WI38 (cell line): ENCODE measurements around the gene EXOC4.

ENCODE experiments used
- H3K4me3 ChIP-seq: 2 replicates; pipeline ENCODE4 v1.5.1; 2011; ENCODE audit warnings: low read depth, mild to moderate bottlenecking, control low read depth, low read length
- TF ChIP-seq, protein P1 (sequence below): IDR thresholded peaks from 2 replicates; pipeline ENCODE4 v1.5.1; 2012; ENCODE audit warnings: low read depth, mild to moderate bottlenecking, control low read depth, low read length

EXOC4 gene

DNA sequence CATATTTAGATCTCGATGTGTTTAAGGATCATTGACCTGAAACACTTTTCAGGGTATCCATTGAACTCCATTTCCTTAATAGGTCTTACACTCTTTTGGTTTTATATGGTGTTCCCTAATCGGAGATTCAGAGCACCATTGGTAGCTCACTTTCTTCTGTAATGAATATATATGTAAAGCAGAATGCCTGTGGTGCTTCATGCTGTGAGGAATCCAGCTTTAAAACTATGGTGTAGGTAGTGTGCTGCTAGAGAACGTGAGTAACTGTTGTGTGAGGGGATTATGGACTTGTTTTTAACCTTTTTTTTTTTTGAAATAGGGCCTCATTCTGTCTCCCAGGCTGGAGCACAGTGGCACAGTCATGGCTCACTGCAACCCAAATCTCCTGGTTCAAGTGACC is 497.4 kb downstream of the EXOC4 start:
- H3K4me3 ChIP-seq: no peak overlapping the region
- TF ChIP-seq, protein P1, sequence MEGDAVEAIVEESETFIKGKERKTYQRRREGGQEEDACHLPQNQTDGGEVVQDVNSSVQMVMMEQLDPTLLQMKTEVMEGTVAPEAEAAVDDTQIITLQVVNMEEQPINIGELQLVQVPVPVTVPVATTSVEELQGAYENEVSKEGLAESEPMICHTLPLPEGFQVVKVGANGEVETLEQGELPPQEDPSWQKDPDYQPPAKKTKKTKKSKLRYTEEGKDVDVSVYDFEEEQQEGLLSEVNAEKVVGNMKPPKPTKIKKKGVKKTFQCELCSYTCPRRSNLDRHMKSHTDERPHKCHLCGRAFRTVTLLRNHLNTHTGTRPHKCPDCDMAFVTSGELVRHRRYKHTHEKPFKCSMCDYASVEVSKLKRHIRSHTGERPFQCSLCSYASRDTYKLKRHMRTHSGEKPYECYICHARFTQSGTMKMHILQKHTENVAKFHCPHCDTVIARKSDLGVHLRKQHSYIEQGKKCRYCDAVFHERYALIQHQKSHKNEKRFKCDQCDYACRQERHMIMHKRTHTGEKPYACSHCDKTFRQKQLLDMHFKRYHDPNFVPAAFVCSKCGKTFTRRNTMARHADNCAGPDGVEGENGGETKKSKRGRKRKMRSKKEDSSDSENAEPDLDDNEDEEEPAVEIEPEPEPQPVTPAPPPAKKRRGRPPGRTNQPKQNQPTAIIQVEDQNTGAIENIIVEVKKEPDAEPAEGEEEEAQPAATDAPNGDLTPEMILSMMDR: no peak

DNA sequence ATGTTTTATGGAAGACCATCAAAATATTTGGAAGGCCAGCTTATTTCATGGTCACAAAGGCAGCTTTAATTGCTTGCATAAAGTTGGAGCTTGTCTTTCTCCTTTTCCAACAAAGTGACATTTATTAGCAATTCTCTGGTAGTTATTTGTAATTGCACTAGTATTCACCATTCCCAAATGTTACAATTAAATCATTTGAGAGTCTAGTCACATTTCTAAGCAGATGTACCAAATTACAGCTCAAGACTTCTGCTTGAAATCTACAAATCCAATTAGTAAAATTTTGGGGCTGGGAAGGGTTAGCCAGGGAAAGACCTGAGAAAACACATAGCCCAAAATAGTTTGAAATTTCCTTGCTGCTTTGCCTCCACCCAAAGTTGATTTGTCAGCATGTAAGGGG is 498.2 kb downstream of the EXOC4 start:
- TF ChIP-seq, protein P1: no peak
- no peak overlapping the region for H3K4me3 ChIP-seq

DNA sequence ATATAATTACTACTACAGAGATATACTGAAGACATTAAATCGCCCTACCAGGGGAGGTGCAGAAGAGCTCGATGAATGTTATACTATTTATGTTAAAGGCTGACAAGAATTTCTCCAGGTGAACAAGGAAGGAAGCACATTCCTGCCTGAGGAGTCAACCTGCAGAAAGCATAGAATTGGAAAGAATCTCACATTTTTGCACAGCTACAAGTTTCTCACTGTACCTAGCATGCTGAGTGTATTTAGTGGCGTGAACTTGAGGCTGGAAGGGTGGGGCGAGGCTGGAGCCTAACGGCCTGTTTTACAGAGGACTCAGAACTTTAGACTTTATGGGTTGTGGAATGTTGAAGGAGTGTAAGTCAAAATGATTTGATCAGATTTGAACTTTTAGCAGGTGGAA is 500.6 kb downstream of the EXOC4 start:
- TF ChIP-seq, protein P1: no peak
- H3K4me3 ChIP-seq: no peak overlapping the region

DNA sequence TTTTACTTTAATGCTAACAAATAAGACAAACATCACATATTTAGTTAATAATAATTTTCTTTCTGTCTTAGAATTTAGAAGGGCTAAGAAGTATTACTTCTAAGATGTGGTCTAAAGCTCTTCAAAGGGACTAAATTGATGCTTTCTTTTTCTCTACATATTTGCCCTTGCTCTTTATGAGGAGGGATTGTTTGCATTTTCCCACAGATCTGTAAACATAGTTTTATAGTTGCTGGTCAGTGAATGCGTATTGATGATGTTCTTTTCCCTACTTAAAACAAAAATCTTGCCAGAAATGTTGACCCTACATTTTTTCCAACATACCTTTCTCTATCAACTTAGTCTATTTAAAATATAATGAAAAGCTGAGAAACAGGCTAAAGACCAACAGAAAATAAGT is 501.8 kb downstream of the EXOC4 start:
- TF ChIP-seq, protein P1: no peak
- no peak overlapping the region for H3K4me3 ChIP-seq

DNA sequence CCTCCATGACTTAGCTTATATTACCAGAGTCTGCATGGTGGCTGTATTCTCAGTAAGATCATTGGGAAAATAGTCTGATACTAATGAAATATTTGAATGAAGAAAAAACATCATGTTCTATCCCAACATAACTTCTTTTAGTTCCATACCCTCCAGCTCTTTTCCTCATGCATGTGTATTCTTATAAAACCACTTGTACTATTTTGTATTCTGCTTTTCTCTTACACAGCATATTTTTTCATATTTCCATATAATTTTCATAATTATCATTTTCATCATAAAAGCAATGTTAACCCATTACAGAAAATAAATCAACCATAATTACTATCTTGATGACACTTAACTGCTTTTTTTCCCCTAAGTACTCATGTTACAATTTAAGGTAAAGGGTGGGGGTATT is 503.0 kb downstream of the EXOC4 start:
- no peak overlapping the region for H3K4me3 ChIP-seq
- TF ChIP-seq, protein P1: no peak

DNA sequence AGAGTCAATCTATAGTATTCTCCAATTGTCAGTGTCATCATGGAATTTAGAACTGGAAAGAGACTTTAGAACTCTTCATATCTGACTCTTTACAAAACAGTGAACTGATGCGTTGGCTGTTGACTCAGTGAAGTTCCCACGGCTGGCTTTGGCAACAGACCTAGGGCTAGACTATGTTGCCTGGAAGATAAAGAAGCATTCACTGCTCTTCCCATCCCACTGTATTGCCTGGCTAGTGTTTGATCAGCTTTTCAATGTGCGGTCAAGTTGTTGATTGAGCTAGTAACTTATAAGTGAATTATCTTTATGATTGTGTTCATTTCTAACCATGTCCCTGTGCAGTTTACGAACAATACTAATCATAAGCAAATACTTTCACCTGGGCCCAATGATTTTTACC is 508.6 kb downstream of the EXOC4 start:
- H3K4me3 ChIP-seq: no peak overlapping the region
- TF ChIP-seq, protein P1: no peak

DNA sequence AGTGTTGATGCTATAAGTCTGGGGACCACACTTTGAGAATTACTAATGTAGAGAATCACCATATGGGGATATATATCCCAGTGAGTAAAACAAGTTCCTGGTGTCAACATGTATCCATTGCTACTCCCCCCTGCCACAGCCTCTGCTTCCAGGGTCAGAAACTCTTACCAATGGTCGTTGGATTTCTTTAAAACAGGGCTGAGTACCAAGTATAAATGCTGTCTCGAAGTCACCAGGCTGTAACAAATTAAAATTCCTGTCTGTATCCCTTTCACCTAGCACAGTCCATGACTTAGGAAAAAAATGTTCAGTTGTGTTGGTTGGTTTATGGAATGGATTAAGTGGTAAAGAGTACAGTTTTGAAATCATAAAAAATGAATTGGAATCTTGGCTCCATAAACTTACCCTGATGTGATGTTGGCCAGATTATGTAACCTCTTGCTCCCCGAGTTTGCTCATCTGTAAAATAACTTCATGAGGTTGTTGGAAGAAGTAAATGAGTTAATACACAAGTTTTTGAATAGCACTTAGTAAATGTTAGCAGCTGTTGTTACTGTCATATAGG is 510.3 kb downstream of the EXOC4 start:
- TF ChIP-seq, protein P1: no peak
- no peak overlapping the region for H3K4me3 ChIP-seq
